NCI-H748 treated with DMSO at 0.1 percent for 48 hours (cell line): Measurements from ENCODE around the gene CDKL2.

Experiments
- DNase-seq: peaks from one replicate; lab custom pipeline; 2025; lab: John Stamatoyannopoulos, UW

Gene CDKL2

GRCh38 chr4:75639124-75639695, 8.9 kb upstream of the CDKL2 start:
- DNase-seq = no peak

DNA sequence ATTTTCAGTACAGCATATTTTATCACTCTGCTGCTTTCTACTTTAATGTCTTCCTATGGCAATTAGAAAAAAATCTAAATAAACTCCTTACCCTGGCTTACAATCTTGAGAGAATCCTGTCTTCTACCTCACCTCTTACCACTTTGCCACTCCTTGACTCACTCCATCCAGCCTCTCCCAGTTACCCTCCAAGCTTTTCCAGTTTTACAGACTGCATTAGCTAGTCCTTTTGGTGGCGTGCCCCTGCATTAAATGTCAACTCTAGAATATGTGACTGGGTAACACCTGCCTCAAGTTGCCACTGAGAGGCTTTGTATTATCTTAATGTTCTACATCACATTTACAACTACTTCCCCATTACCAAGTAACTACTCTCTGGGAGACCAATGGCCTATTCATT, 7.5 kb upstream of the CDKL2 start:
- no peak for DNase-seq

- DNase-seq = no peak
These were observed 6.8 kb upstream of the CDKL2 start for GRCh38 chr4:75637176-75637575.

DNA sequence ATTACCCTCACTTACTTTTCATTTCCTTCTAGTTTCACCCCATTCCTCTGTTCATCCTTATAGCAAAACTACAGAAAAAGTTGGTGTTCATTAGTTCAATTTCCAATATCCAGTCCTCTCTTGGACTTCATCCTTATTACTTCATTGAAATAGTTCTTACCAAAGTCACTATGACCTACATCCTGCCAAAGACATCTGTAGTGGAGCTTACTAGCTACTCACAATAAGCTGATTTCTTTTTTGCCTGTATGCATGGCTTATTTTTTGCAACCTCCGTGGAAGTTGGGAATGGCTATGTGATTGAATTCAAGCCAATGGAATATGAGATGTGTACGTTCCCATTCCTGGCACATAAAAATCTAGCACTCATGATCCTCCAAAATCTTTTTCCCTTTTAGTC, 4.6 kb upstream of the CDKL2 start:
- DNase-seq = no peak

GRCh38 chr4:75634281-75634680, 4.0 kb upstream of the CDKL2 start:
- DNase-seq = no peak

DNA sequence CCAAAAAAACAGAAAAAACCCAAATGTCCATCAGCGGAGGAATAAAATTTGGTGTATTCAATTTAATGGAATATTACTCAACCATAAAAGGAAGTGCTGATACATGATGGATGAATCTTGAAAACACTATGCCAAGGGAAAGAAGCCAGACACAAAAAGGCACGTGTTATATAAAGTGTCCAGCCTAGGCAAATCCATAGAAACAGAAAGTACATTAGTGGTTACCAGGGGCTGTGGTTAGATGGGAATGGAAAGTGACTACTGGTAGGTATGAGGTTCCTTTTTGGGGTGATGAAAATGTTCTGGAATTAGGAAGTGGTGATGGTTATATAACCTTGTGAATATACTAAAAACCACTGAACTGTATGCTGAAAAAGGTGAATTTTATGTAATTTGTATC, 3.5 kb upstream of the CDKL2 start:
- DNase-seq = no peak

GRCh38 chr4:75630937-75631329, 605 bp upstream of the CDKL2 start:
- no peak for DNase-seq

GRCh38 chr4:75629239-75629638, 1.1 kb downstream of the CDKL2 start:
- no peak for DNase-seq

DNA sequence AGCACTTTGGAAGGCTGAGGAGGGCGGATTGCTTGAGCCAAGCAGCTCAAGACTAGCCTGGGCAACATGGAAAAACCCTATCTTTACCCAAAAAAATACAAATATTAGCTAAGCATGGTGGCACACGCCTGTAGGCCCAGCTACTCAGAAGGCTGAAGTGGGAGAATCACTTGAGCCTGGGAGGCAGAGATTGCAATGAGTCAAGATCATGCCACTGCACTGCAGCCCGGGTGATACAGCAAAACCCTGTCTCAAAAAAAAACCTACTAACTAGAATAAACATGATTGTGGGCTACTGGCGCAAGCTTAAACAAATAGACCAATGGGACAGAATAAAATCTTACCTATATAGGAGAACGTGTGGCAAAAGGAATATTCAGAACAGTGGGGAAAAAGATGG, 7.3 kb downstream of the CDKL2 start:
- DNase-seq = no peak

DNA sequence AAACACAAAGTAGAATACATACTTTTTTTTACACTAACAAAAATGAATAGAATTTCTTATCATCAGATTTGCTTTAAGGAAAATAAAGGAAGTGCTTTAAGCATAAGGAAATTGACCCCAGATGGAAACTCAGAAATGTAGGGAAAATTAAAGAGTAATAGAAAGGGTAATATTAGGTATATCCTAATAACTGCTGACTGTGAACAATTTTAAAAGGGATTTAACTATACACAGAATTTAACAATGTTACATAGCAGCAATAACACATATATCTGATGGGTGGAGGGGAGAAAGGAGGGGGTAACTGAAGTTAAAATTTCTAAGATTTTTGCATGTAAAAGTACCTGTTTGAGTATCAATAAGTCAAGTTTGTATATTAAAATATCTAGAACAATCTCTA, 8.6 kb downstream of the CDKL2 start:
- DNase-seq = no peak

DNA sequence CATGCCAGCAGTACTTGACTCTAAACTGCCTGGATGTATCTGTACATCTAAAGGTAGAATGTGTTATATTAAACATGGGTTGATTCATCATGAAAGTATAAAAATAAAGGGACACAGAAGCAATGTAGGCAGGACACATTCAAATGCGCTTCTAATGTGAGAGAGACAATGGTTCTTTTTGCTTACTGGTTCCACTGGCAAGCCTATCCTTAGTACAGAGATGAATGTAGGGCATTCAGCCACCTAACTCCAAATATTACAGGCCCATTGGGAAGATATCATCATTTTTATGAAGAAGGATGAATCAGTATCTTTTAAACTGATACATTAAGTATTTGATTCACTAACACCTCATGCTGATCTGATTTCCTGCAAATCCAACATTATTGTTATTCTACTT, 18.0 kb downstream of the CDKL2 start:
- DNase-seq = no peak

DNA sequence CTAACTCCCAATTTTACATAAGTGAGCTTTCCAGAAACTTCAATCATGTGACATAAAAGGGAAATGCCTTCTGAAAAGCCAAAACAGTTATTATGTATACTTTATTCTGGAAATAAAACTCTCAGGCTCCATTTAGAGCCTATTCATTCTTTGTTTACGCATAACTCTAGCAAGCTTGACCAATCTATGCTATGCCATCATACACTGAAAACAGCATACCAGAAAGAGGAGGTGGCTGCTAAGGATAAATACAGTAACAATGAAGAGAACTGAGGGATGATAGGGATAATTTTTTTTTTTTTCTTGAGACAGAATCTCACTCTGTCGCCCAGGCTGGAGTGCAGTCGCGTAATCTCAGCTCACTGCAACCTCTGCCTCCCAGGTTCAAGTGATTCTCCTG, 24.4 kb downstream of the CDKL2 start:
- no peak for DNase-seq

GRCh38 chr4:75599647-75600046, 30.7 kb downstream of the CDKL2 start:
- no peak for DNase-seq

- no peak for DNase-seq
These were observed 31.9 kb downstream of the CDKL2 start for GRCh38 chr4:75598390-75598789.

- no peak for DNase-seq
These were observed 34.3 kb downstream of the CDKL2 start for GRCh38 chr4:75596061-75596460.

DNA sequence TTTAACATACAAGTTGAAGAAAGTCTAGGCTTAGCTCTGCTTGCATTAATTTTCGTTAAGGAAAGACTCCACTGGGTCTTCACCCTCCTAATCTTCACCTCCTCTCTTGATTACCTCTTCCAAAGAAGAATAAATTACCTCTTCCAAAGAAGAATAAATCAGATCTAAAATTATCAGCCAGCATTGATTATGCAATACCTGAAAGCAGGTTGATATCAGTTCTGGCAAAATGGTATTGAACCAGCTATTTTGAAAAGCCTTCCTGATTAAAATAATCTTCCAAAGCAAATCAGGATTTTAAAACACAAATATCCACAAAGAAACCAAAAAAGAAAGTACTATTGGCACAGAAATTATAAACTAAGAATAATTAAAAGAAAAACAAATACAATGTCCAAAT, 36.9 kb downstream of the CDKL2 start:
- no peak for DNase-seq

- DNase-seq = no peak
These were observed 46.3 kb downstream of the CDKL2 start for GRCh38 chr4:75584067-75584466.

DNA sequence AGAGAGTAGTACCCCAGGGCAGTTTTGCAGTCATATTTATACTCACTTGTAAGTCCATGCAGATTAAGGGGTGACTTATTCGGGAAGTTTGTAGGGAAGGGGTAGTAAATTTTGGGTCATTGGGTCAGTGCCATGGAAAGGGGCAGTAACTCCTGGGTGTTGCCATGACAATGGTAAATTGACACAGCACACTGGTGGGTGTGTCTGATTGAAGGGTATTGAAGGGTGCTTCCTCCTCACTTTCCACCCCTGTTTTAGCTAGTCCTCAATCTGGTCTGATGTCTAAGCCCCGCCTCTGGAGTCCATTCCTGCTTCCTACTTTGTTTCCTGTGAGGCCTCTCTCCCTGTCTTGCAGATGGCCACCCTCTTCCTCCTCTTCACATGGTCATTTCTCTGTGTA, 62.6 kb downstream of the CDKL2 start:
- no peak for DNase-seq

DNA sequence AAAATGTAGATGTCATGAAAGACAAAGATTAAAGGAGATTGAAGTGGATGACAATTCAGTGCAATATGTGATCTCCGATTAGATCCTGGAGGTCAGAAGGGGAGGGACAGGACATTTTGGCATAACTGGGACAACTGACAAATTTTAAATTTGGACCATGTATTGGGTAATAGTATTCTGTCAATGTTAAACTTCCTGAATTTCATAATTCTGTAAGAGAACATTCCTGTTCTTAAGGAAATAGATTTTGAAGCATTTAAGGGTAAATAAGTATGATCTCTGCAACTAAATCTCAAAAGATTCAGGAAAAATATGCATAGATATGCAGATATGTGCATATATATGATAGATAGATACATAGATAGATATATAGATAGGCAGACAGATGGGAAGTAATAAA, 63.4 kb downstream of the CDKL2 start:
- no peak for DNase-seq

- no peak for DNase-seq
These were observed 64.8 kb downstream of the CDKL2 start for GRCh38 chr4:75565481-75565880.

- DNase-seq = no peak
These were observed 66.3 kb downstream of the CDKL2 start for GRCh38 chr4:75564023-75564422.

- DNase-seq = no peak
These were observed 68.5 kb downstream of the CDKL2 start for GRCh38 chr4:75561789-75562188.

- DNase-seq = no peak
These were observed 72.6 kb downstream of the CDKL2 start for GRCh38 chr4:75557696-75558095.

- no peak for DNase-seq
These were observed 74.8 kb downstream of the CDKL2 start, which contains the start of gene ODAPH for GRCh38 chr4:75555294-75556164. Gene ODAPH (plus strand): TSS chr4:75556066. CDS start chr4:75556083, 17 bp downstream.
